KMS-11 (cell line): ENCODE results near the gene LAMA1.

Experiments used
- H2AFZ ChIP-seq: fragments of 200-600 bp; sonication (generic); 2 replicates; pipeline ENCODE4 v1.6.1; 2016; ENCODE audit warnings: antibody characterized with exemption, mixed run types, low read depth
- H3K27ac ChIP-seq: fragments of 200-600 bp; sonication (generic); 2 replicates; pipeline ENCODE4 v1.6.1; 2016; ENCODE audit warnings: mild to moderate bottlenecking, mixed run types
- H3K27me3 ChIP-seq: fragments of 200-600 bp; sonication (generic); 2 replicates; pipeline ENCODE4 v1.6.1; 2017; ENCODE audit warnings: mild to moderate bottlenecking, low read depth, mixed run types, moderate library complexity; ENCODE audit not compliant: insufficient read depth
- H3K36me3 ChIP-seq: fragments of 200-600 bp; sonication (generic); 2 replicates; pipeline ENCODE4 v1.6.1; 2017; ENCODE audit warnings: mild to moderate bottlenecking, mixed run types; ENCODE audit not compliant: insufficient read depth
- H3K4me1 ChIP-seq: fragments of 200-600 bp; sonication (generic); 2 replicates; pipeline ENCODE4 v1.6.1; 2016; ENCODE audit warnings: mild to moderate bottlenecking, low read depth, mixed run types; ENCODE audit not compliant: poor library complexity, severe bottlenecking
- H3K4me2 ChIP-seq: fragments of 200-600 bp; sonication (generic); 2 replicates; pipeline ENCODE4 v1.7.0; 2016; ENCODE audit warnings: mild to moderate bottlenecking, mixed run types
- H3K4me3 ChIP-seq: fragments of 200-600 bp; sonication (generic); IDR thresholded peaks from 2 replicates; pipeline ENCODE4 v1.6.1; 2017; ENCODE audit warnings: low read depth, low read length, mixed read lengths; ENCODE audit not compliant: insufficient read depth
- H3K79me2 ChIP-seq: fragments of 200-600 bp; sonication (generic); 2 replicates; pipeline ENCODE4 v1.6.1; 2016; ENCODE audit warnings: low read depth, mixed run types; ENCODE audit not compliant: insufficient read depth
- H3K9ac ChIP-seq: fragments of 200-600 bp; sonication (generic); 2 replicates; pipeline ENCODE4 v1.6.1; 2016; ENCODE audit warnings: mild to moderate bottlenecking, mixed run types
- H4K20me1 ChIP-seq: fragments of 200-600 bp; sonication (generic); 2 replicates; pipeline ENCODE4 v1.6.1; 2016; ENCODE audit warnings: mild to moderate bottlenecking, mixed run types; ENCODE audit not compliant: insufficient read depth
- TF ChIP-seq, protein P1 (sequence below): fragments of 200-600 bp; sonication (generic); conservative IDR thresholded peaks from 2 replicates; pipeline ENCODE4 v1.6.1; 2017; ENCODE audit warnings: low read depth, mild to moderate bottlenecking, antibody characterized with exemption, low read length, moderate library complexity, mixed read lengths

Gene LAMA1

DNA sequence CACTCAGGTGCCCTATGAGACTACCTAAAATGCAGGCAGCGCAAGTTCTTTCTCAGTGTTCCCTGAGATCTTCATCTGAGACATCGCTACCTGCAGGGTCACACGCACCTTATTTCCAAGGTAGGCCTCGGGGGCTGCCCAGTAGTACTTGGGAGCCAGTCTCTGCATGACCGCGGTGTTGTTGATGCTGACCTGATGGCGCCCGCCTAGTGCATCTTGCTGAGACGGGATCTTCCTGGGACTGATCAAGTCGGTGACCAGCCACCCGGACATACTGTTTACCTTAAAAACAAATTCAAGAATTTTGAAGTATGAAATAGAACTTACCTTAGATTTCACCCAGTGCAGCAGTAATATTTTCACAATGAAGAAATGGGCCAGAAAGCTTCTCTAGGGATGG lies 80.1 kb downstream of the LAMA1 start:
- TF ChIP-seq, protein P1, sequence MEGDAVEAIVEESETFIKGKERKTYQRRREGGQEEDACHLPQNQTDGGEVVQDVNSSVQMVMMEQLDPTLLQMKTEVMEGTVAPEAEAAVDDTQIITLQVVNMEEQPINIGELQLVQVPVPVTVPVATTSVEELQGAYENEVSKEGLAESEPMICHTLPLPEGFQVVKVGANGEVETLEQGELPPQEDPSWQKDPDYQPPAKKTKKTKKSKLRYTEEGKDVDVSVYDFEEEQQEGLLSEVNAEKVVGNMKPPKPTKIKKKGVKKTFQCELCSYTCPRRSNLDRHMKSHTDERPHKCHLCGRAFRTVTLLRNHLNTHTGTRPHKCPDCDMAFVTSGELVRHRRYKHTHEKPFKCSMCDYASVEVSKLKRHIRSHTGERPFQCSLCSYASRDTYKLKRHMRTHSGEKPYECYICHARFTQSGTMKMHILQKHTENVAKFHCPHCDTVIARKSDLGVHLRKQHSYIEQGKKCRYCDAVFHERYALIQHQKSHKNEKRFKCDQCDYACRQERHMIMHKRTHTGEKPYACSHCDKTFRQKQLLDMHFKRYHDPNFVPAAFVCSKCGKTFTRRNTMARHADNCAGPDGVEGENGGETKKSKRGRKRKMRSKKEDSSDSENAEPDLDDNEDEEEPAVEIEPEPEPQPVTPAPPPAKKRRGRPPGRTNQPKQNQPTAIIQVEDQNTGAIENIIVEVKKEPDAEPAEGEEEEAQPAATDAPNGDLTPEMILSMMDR = no peak
- Histone ChIP-seq H2AFZ (no peak overlapping the region), H3K79me2 (no peaks in the 10 kb centered on the region), H3K9ac (no peak overlapping the region), H3K4me3 (no peak overlapping the region), H4K20me1 (no peaks in the 10 kb centered on the region), H3K27me3 (no peaks in the 10 kb centered on the region), H3K4me2 (no peak overlapping the region), H3K27ac (no peak overlapping the region), H3K36me3 (no peaks in the 10 kb centered on the region), H3K4me1 (no peaks in the 10 kb centered on the region)

GRCh38 chr18:7035807-7036206 lies 81.8 kb downstream of the LAMA1 start:
- no peak overlapping the region for H2AFZ ChIP-seq
- no peak overlapping the region for H3K4me2 ChIP-seq
- H3K9ac ChIP-seq = no peak overlapping the region
- no peaks in the 10 kb centered on the region for H3K27me3 ChIP-seq
- no peaks in the 10 kb centered on the region for H3K4me1 ChIP-seq
- no peaks in the 10 kb centered on the region for H4K20me1 ChIP-seq
- TF ChIP-seq, protein P1 = no peak
- no peaks in the 10 kb centered on the region for H3K36me3 ChIP-seq
- no peaks in the 10 kb centered on the region for H3K79me2 ChIP-seq
- H3K27ac ChIP-seq = no peak overlapping the region
- no peak overlapping the region for H3K4me3 ChIP-seq

GRCh38 chr18:7034924-7035323 lies 82.7 kb downstream of the LAMA1 start:
- H3K9ac ChIP-seq = no peak overlapping the region
- TF ChIP-seq, protein P1 = no peak

GRCh38 chr18:7032537-7032936 lies 85.1 kb downstream of the LAMA1 start:
- no peaks in the 10 kb centered on the region for H4K20me1 ChIP-seq
- H2AFZ ChIP-seq = no peak overlapping the region
- TF ChIP-seq, protein P1 = no peak
- no peaks in the 10 kb centered on the region for H3K27me3 ChIP-seq
- H3K4me3 ChIP-seq = no peak overlapping the region
- no peaks in the 10 kb centered on the region for H3K79me2 ChIP-seq
- no peak overlapping the region for H3K27ac ChIP-seq
- no peak overlapping the region for H3K4me2 ChIP-seq
- H3K9ac ChIP-seq = no peak overlapping the region
- no peaks in the 10 kb centered on the region for H3K4me1 ChIP-seq
- no peaks in the 10 kb centered on the region for H3K36me3 ChIP-seq

More at GRCh38 chr18:7034924-7035323, 82.7 kb downstream of the LAMA1 start:
- no peak overlapping the region for H3K4me2 ChIP-seq
- no peaks in the 10 kb centered on the region for H3K36me3 ChIP-seq
- no peaks in the 10 kb centered on the region for H3K79me2 ChIP-seq
- H3K27me3 ChIP-seq = no peaks in the 10 kb centered on the region
- no peaks in the 10 kb centered on the region for H4K20me1 ChIP-seq
- no peaks in the 10 kb centered on the region for H3K4me1 ChIP-seq
- no peak overlapping the region for H2AFZ ChIP-seq
- no peak overlapping the region for H3K4me3 ChIP-seq
- no peak overlapping the region for H3K27ac ChIP-seq
